Heart left ventricle (tissue), 13 donors: ENCODE measurements around the gene CALML5.

Experiments
- POLR2A ChIP-seq, 2 donors: fragments of 450-650 bp; IDR thresholded peaks; one replicate each; pipeline ENCODE4 v1.6.1; 2017; ENCODE audit warnings: antibody characterized with exemption in 2 of 2, mild to moderate bottlenecking in 2 of 2, moderate library complexity in 2 of 2
- TF ChIP-seq, protein P1 (sequence below), 12 donors: fragments of 200-600 bp; sonication (generic) in 4 of 12; IDR thresholded peaks; one replicate each; pipeline versions ENCODE4 v1.5.0 to v1.8.0; 2018 to 2022; ENCODE audit warnings: antibody characterized with exemption in 12 of 12, mild to moderate bottlenecking in 5 of 12
- donor health status: ischemic (EF 13 %, LVEDD 7.1; RV severe dilation, severe dysfunction).
- donor health status: DM: no; HTN: yes; CAD: no.
- donor health status: DM: no; HTN: no; CAD: no.
- donor health status: ischemic (EF 25% LVEDD 6.9; RV normal size, moderate dysfunction).
- donor health status: ischemic (EF 25% LVEDD 5.7; RV mildly dilated, moderate dysfunction).
- donor health status: ischemic (EF 35%, LVEDD 5.7; RV mildly dilated, moderate dysfunction).
- donor health status: nonischemic (EF 11% LVEDD 7.7; RV severe dilation, severe dysfunction).
- donor health status: DM: yes; HTN: yes; CAD: no.
- donor health status: PGD.
- donor health status: ischemic (EF 29% LVEDD 5.4; RV normal size, mild dysfunction).
- donor health status: nonischemic (EF 23%, LVEDD 6.1; RV moderate dilation, normal function).

DNA sequence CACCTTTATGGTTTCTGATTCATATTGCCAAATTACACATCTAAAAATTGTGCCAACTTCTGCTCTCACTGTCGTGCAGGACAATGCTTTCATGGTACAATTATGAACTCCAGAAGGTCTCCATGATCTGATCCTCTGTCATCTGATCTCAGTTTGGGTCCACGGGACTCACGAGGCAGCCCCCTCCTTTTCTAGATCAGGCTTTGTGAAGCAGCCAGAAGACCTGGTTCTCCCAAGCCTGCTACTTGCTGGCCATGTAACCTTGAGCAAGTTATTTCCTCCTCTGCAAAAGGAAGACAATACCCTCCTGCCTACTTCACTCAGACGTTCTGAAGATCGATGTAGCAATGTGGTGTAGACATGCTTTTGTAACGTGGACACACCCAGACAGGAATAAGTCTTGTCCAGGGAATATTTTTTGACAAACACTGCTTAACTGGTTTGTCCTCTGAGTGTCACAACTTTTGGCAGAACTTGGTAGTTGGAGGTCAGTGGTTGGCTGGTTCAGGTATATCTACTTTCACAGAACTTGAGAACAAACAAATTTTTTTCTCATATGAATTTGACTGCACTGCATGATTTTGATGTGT is 44.9 kb upstream of the CALML5 start:
- TF ChIP-seq, protein P1, sequence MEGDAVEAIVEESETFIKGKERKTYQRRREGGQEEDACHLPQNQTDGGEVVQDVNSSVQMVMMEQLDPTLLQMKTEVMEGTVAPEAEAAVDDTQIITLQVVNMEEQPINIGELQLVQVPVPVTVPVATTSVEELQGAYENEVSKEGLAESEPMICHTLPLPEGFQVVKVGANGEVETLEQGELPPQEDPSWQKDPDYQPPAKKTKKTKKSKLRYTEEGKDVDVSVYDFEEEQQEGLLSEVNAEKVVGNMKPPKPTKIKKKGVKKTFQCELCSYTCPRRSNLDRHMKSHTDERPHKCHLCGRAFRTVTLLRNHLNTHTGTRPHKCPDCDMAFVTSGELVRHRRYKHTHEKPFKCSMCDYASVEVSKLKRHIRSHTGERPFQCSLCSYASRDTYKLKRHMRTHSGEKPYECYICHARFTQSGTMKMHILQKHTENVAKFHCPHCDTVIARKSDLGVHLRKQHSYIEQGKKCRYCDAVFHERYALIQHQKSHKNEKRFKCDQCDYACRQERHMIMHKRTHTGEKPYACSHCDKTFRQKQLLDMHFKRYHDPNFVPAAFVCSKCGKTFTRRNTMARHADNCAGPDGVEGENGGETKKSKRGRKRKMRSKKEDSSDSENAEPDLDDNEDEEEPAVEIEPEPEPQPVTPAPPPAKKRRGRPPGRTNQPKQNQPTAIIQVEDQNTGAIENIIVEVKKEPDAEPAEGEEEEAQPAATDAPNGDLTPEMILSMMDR (IDR thresholded peaks at IDR 0.05): no peak
- TF ChIP-seq POLR2A (IDR thresholded peaks at IDR 0.05): no peak
